Left ventricle myocardium inferior (tissue), 1 donor: Measurements from ENCODE around the gene FUT6. TPM values are rescaled to one million over a fixed set of nuclear protein-coding genes. Genes with fewer than 3 reads are reported as not detected.

Source experiments
- DNase-seq: peaks from one replicate; pipeline ENCODE4 v3.0.0-alpha.2; 2020
- H3K27ac ChIP-seq: fragments of 200-600 bp; replicated peaks from 2 replicates; pipeline ENCODE4 v1.8.0; 2021
- H3K27me3 ChIP-seq: fragments of 200-600 bp; 2 replicates; pipeline ENCODE4 v1.8.0; 2021; ENCODE audit warnings: low read depth
- H3K36me3 ChIP-seq: fragments of 200-600 bp; 2 replicates; pipeline ENCODE4 v1.8.0; 2021
- H3K4me1 ChIP-seq: fragments of 200-600 bp; 2 replicates; pipeline ENCODE4 v1.8.0; 2021
- H3K4me3 ChIP-seq: fragments of 200-600 bp; 2 replicates; pipeline ENCODE4 v1.8.0; 2021; ENCODE audit warnings: mild to moderate bottlenecking, moderate library complexity
- H3K9me3 ChIP-seq: fragments of 200-600 bp; replicated peaks from 2 replicates; pipeline ENCODE4 v1.8.0; 2021
- intact Hi-C: fragments of 100-400 bp; cut with micrococcal nuclease; formaldehyde crosslinking; loops from one replicate; pipeline ENCODE4 v1.11.0; 2022
- total RNA-seq: library from RNA; stranded (reverse); fragmentation: NEBNext Ultra II Directional; extraction: Animal tissue kit (Norgen Biotek cat#: 25700); gene quantifications from one replicate; pipeline ENCODE4 v1.2.1, GENCODE V29; 2021
- TF ChIP-seq, protein P1 (sequence below): fragments of 200-600 bp; IDR thresholded peaks from 2 replicates; pipeline ENCODE4 v1.8.0; 2021; ENCODE audit warnings: antibody characterized with exemption, mild to moderate bottlenecking, borderline replicate concordance
- donor health status: DM: no; HTN: yes; CAD: no; lungs with severe emphysema.

Gene FUT6
- total RNA-seq, 1 donor from 2014 or later: not detected

DNA sequence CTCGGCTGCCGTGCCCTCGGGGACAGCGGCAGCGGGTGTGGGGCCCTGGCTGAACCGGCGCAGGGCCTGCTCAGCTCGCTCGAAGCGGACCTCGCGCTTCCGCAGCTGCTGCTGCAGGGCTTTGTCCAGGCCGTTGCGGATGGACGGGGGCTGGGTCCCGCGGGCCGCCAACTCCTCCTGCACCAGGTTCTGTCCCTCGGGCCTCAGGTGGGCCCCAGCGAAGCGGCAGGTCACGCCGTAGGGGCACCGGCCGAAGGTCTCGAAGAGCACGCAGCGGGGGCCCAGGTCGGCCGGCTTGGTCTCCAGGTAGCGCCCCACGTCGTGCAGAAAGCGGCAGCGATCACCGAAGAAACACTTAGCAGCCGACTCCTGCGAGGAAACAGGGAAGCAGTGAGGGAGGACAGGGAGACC is 50.1 kb downstream of the FUT6 start:
- intact Hi-C loops: no loop called here
- Histone ChIP-seq H3K4me1 (peaks cover 14% of the 10 kb centered on the region), H3K36me3 (peaks cover 56% of the 10 kb centered on the region), H3K27ac (no peak overlapping the region), H3K4me3 (no peak overlapping the region), H3K9me3 (no peaks in the 10 kb centered on the region), H3K27me3 (no peaks in the 10 kb centered on the region)
- TF ChIP-seq, protein P1, sequence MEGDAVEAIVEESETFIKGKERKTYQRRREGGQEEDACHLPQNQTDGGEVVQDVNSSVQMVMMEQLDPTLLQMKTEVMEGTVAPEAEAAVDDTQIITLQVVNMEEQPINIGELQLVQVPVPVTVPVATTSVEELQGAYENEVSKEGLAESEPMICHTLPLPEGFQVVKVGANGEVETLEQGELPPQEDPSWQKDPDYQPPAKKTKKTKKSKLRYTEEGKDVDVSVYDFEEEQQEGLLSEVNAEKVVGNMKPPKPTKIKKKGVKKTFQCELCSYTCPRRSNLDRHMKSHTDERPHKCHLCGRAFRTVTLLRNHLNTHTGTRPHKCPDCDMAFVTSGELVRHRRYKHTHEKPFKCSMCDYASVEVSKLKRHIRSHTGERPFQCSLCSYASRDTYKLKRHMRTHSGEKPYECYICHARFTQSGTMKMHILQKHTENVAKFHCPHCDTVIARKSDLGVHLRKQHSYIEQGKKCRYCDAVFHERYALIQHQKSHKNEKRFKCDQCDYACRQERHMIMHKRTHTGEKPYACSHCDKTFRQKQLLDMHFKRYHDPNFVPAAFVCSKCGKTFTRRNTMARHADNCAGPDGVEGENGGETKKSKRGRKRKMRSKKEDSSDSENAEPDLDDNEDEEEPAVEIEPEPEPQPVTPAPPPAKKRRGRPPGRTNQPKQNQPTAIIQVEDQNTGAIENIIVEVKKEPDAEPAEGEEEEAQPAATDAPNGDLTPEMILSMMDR: no peak
- DNase-seq: no peak

DNA sequence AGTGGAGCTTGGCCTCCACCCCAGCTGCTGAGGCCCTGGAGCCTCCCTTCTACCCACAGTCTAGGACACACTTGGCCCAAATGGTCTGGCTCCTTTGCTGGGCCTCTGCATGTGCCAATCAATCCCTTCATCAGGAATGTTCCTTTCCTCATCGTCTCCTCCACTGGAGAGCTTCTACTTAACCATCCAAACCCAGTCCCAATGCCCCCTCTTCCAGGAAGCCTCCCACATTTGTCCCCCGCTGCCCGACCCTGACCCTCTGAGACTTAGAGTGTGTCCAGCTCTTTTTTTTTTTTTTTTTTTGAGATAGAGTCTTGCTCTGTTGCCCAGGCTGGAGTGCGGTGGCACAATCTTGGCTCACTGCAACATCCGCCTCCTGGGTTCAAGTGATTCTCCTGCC is 51.1 kb downstream of the FUT6 start:
- H3K36me3 ChIP-seq: peaks cover 60% of the 10 kb centered on the region
- TF ChIP-seq, protein P1: no peak
- no peaks in the 10 kb centered on the region for H3K27me3 ChIP-seq
- H3K4me3 ChIP-seq: no peak overlapping the region
- peaks cover 14% of the 10 kb centered on the region for H3K4me1 ChIP-seq
- no peaks in the 10 kb centered on the region for H3K9me3 ChIP-seq
- no peak for DNase-seq
- intact Hi-C loops: no loop called here
- H3K27ac ChIP-seq: no peak overlapping the region

DNA sequence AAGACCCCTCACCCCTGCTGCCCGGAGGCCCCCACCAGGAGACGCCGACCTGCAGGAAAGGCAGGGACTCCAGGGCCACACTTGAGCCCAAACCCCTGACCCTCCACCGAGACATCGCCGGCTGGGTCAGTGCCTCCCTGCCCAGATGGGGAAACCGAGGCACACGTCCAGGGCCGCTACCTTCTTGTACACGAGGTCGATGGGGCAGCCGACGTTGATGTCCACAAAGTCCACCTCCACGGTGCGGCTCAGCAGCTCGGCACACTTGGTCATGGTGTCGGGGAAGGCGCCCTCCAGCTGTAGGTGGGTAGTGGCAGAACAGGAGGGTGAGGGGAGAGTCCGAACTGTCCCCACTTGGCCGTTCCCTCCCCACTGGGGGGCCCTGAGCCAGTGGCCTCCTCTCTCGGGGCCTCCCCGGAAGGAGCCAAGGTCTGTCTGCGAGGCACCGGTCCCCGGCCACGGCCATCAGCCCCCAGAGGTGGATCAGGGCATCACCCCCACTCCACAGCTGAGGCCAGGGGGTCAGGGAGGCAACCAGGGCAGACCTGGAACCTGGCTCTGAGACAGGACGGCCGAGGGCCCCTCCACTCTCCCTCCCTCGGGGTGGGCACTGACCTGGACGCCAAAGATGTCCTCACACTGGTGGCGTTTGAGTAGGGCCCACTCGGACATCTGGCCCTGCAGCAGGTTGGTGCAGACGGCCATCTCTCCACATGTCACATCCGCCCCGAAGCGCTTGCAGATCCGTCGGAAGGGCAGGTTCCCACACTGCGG is 51.9 kb downstream of the FUT6 start:
- Histone ChIP-seq H3K9me3 (no peaks in the 10 kb centered on the region), H3K27ac (no peak overlapping the region), H3K36me3 (peaks cover 60% of the 10 kb centered on the region), H3K4me3 (no peak overlapping the region), H3K27me3 (no peaks in the 10 kb centered on the region), H3K4me1 (peaks cover 14% of the 10 kb centered on the region)
- TF ChIP-seq, protein P1: no peak
- intact Hi-C loops: no loop called here
- no peak for DNase-seq

DNA sequence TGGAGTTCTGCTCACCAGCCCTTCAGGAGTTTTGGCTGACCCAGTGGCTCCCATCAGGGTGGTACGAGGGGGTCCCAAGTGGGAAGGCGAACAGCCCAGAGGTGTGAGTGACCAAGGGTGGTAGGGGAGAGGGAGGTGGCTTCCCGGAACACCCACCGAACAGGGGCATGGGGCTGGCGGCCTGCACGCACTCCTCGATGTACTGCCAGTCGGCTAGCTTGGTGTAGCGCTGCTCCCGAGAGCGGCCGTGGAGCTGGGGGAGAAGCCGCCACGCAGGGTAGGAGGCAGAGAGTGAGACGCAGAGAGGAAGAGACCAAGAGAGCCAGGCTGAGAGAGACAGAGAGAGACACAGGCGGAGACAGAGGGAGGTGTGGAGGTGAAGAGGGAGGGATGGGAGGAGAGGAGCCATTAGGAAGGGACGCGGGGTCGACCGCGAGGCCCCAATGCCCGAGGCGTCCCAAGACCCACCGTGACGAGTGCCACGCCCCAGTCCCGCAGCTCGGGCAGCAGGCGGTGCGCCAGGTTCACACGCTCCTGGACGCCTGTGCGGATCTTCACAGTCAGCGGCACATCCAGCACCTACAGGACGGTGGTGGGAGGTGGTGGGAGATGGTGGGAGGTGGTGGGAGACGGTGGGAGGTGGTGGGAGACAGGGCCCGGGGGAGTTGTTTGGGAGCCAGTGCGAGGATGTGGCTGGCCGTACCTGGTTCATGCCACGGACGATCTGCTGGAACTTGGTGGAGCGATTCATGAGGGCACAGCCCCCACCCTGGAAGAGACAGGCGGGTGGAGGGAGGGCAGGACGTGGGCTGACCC is 52.7 kb downstream of the FUT6 start:
- Histone ChIP-seq H3K27ac (no peak overlapping the region), H3K4me1 (peaks cover 14% of the 10 kb centered on the region), H3K4me3 (no peak overlapping the region), H3K27me3 (no peaks in the 10 kb centered on the region), H3K36me3 (peaks cover 60% of the 10 kb centered on the region), H3K9me3 (no peaks in the 10 kb centered on the region)
- TF ChIP-seq, protein P1: no peak
- intact Hi-C loops: no loop called here
- no peak for DNase-seq

DNA sequence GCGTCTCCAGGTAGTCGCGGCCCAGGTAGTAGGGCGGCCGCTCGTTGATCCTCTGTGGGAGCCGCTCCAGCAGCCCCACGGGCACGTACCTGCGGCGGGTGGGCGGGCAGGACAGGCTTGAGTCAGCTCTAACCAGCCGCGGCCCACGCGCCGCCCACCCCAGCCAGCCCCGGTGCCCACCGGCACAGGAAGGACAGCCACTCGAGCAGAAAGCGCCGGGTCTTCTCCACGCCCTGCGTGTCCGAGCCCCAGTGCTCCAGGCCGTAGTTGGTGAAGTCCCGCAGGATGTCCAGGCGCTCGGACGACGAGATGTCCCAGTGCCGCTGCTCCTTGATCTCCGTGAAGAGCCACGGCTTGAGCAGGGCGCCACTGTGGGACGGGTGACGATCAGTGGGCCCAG is 54.1 kb downstream of the FUT6 start:
- no peaks in the 10 kb centered on the region for H3K27me3 ChIP-seq
- no peak overlapping the region for H3K27ac ChIP-seq
- no peak for DNase-seq
- no peaks in the 10 kb centered on the region for H3K9me3 ChIP-seq
- no peak overlapping the region for H3K4me3 ChIP-seq
- intact Hi-C loops: no loop called here
- H3K4me1 ChIP-seq: peaks cover 10% of the 10 kb centered on the region
- peaks cover 60% of the 10 kb centered on the region for H3K36me3 ChIP-seq
- TF ChIP-seq, protein P1: no peak
